NCI-H2171 treated with DMSO at 0.1 percent for 48 hours (cell line): ENCODE measurements around the gene P2RY6.

ENCODE experiments used
- DNase-seq: peaks from one replicate; lab custom pipeline; 2025; lab: John Stamatoyannopoulos, UW

P2RY6 gene

GRCh38 chr11:73296501-73297230 is 24.5 kb downstream of the P2RY6 start:
- no peak for DNase-seq

GRCh38 chr11:73297231-73297590 is 25.1 kb downstream of the P2RY6 start:
- DNase-seq: no peak

DNA sequence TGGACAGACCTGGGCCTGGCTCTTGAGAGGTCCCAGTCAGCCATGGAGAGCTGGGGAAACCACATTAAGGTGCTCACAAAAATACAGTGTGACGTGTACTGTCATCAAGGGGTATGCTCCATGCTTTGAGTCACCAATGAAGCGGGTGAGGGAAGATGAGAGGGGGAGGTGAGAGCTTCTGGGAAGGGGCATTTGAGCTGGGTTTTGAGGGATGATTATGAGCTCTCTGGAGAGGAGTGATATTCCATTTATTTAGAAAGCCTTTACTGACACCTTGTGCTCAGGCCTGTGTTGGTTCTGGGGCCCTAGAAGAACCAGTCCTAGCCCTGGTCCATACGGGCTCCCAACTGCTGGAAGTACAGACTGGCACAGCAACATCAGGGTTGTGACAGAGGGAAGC is 25.6 kb downstream of the P2RY6 start:
- no peak for DNase-seq

GRCh38 chr11:73298233-73298632 is 26.1 kb downstream of the P2RY6 start:
- DNase-seq: no peak

DNA sequence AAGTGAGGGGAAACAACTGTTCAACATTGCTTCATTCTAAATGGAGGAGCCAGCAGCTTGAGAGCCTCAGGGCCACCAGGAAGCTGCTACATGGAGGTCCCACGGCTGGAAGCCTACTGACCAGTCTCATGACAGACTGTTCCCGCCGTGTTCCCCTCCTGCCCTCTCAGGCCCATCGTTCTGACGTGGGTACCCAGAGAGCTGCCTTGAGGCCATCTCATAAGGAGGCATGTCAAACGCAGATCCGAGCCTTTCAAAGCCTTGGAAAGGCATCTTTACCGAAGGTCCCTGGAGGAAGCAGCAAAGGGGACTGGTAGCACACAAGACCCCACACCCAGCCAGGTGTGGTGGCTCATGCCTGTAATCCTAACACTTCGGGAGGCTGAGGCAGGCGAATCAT is 27.6 kb downstream of the P2RY6 start:
- no peak for DNase-seq

- no peak for DNase-seq
Observed at GRCh38 chr11:73306069-73306841, 34.1 kb downstream of the P2RY6 start.

DNA sequence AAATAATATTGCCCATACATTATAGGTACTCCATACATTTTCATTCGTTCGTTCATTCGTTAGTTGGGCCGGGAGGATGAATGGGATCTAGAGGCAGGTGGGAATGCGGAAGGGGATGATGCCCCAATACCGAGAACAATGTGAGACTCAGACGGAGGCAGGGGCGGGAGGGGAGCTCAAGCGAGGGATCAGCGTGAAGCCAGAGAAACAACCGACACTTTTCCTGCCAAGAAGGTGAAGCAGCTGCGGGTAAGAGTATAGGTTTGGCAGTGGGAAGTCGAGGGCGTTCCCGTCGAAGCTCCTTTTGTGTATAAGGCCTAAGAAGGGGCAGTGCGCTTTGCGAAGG is 34.8 kb downstream of the P2RY6 start:
- no peak for DNase-seq

GRCh38 chr11:73307323-73308002 is 35.3 kb downstream of the P2RY6 start:
- DNase-seq: peak; percentile 97

DNA sequence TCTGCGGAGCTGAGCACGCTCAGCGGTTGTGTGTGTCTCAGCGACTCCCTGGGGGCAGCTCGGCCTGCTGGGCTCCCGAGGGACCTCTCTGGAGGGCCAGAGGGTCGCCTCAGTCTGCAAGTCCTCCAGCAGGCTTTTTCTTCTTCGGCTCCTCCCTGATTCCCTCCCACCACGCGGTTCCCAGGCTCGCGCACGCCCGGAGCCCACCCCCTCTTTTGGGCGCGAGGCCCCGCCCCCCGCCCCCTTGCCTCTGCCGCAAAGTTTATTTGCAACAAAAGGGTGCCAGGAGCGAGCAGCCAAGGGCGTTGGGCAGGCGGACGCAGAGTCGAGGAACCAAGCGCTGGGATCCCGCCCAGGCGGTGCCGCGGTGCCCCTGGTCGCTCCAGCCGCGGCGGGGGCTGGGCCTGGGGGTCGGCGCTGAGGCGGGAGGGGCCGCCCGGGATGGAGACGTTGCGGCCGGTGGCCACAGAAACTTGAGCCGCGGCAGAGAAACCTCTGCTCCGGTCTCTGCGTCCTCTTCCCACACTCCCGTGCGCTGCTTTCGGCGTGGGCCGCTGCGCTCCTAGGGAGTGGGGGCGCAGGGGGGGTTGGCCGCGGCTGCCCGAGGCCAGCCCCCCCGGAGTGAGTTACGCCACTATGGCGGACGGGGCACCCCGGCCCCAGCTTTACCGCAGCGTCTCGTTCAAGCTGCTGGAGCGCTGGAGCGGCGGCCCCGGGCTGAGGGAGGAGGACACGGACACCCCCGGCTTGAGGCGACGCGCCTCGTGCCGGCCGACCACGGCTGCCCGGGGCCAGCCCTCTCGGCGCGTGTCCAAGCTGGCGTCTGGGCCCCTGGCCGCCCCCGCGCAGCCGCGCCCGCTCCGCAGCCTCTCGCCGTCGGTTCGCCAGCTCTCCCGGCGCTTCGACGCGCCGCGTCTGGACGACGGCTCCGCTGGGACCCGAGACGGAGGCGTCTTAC is 36.1 kb downstream of the P2RY6 start, which contains the start of gene ARHGEF17:
ARHGEF17 (plus strand) TSS at position 274 of the 958 bp plus-strand sequence; CDS start at position 637, 363 bp downstream.
- DNase-seq: peak; percentile 94

DNA sequence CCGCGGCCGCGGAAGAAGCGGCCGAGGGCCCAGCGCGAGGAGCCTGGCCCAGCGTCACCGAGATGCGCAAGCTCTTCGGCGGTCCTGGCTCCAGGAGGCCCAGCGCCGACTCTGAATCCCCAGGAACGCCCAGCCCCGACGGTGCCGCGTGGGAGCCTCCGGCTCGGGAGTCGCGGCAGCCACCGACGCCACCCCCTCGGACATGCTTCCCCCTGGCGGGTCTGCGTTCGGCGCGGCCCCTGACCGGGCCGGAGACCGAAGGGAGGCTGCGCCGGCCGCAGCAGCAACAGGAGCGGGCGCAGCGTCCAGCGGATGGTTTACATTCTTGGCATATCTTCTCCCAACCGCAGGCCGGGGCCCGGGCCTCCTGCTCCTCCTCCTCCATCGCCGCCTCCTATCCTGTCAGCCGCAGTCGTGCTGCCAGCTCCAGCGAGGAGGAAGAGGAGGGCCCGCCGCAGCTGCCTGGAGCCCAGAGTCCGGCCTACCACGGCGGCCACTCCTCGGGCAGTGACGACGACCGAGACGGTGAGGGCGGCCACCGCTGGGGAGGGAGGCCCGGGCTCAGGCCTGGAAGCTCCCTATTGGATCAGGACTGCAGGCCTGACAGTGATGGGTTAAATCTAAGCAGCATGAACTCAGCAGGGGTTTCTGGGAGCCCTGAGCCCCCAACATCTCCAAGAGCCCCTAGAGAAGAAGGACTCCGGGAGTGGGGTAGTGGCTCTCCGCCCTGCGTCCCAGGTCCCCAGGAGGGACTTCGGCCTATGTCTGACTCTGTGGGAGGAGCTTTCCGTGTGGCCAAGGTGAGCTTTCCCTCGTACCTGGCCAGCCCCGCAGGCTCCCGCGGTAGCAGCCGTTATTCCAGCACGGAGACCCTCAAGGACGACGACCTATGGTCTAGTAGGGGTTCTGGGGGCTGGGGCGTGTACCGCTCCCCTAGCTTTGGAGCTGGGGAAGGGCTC is 37.1 kb downstream of the P2RY6 start:
- DNase-seq: no peak

- DNase-seq: no peak
Observed at GRCh38 chr11:73310076-73310475, 37.9 kb downstream of the P2RY6 start.

GRCh38 chr11:73310661-73311393 is 38.7 kb downstream of the P2RY6 start:
- DNase-seq: no peak

- DNase-seq: no peak
Observed at GRCh38 chr11:73311394-73311869, 39.3 kb downstream of the P2RY6 start.

DNA sequence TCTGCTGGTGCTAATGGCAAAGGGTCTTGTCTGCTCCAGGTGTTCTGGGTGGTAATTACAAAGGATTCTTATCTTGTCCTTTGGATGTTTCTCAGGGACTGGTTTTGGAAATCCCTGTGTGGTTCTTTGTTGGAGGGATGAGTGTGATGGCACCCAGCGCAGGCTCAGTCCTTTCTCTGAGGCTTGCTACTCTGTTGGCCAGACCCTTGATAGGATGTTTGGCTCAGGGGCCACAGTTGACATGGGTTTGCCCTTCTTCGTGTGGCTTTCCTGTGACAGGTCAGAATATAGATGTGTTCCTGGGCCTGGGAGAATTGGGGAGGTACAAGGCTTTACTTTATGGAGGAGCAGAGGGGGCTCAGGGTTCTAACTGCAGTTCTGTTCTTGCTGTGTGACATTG is 39.9 kb downstream of the P2RY6 start:
- no peak for DNase-seq

- peak; percentile 50 for DNase-seq
Observed at GRCh38 chr11:73312851-73313327, 40.8 kb downstream of the P2RY6 start.

DNA sequence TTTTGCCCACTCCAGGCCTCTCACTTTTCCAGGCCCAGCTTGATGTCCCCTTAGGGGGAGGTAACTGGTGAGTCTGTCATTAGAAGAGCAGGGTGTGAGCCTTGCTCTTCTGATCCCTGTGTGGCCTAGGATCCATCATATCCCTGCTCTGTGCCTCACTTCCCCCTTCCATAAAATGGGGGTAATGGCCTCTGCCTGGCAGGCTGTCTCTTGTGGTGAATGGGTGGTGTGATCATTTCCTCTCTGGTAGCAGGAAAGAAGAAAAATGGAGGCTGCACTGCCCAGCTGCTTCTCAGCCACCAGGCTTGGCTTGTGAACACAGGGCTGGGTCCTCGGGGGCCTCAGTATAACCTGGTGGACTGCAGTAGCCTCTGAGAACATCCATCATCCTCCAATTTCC is 41.5 kb downstream of the P2RY6 start:
- no peak for DNase-seq

- peak; percentile 41 for DNase-seq
Observed at GRCh38 chr11:73314117-73314961, 42.2 kb downstream of the P2RY6 start.

DNA sequence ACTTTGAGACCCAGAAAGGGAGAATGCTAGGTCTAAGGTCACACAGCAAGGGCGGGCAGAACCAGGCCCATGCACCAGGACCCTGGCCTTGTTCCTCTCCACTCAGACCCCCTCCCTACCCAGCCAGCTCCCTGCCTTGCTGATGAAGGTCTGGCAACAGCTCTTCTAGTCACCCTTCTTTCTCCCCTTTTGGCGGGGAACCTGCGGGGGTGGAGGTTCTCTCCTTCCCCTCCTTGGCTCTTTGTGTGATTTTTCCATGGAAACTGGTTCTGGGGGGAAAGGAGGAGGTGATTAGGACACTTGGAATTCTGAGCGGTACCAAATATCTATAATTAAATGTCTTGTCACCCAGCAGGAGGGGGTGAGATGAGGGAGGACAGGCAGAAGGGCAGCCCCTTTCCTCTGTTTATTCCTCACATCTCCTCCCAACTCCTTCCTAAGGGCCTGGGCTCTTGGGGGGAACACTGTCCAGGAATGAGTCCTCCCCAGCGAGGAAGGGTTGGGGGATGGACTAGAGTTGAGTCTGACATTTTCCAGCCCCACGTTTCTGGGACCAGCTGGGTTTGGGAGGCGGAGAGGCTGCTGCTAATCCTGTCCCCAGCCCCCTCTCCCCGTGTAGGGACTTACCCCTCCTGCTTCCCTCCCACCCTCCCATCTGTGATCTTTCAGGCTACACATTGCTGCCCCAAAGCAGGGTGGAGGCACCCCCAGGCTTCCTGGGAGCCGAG is 43.3 kb downstream of the P2RY6 start:
- DNase-seq: peak; percentile 60
